GM12873 (cell line): ENCODE data around the gene MRNIP.

Experiments
- CTCF ChIP-seq: IDR thresholded peaks from 2 replicates; pipeline ENCODE4 v1.5.1; 2012; ENCODE audit warnings: low read depth, mild to moderate bottlenecking, moderate library complexity, low read length, control low read depth; ENCODE audit not compliant: insufficient read depth; ENCODE audit errors: missing control alignments

MRNIP gene

DNA sequence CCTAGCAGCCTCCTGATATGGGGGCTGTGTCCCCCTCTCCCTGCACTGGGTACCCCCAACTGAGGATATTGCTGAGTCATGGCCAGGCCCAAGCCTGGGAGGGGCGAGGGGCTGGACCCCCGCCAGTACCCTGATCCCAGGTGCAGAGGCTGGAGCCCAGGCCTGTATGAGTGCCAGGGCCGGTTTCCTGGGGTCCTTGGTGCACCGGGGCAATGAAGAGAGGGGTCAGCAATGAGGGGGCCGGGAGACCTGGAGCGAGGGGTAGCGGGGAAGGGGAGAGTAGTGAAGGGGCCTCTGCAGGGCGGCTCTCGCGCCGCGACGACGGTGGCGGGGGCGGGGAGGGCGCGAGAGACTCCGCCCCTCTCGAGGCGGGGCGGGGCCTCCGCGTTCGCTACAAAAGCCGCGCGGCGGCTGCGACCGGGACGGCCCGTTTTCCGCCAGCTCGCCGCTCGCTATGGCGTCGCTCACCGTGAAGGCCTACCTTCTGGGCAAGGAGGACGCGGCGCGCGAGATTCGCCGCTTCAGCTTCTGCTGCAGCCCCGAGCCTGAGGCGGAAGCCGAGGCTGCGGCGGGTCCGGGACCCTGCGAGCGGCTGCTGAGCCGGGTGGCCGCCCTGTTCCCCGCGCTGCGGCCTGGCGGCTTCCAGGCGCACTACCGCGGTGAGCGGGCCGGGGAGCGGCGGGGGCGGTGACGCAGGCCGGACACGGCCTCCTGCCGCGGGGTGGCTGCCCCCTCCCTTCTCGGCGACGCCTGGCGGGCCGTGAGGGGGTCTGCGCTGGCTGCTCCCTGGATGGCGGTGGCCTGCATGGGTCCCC lies 37.9 kb downstream of the MRNIP start, which contains the start of gene SQSTM1:
TSS of gene SQSTM1 (plus strand) at position 423 of the 815 bp plus-strand sequence. CDS start at position 455, 32 bp downstream.
- no peak for TF ChIP-seq CTCF

- TF ChIP-seq CTCF, result no peak
Measured at GRCh38 chr5:179820127-179820482, 38.5 kb downstream of the MRNIP start.

DNA sequence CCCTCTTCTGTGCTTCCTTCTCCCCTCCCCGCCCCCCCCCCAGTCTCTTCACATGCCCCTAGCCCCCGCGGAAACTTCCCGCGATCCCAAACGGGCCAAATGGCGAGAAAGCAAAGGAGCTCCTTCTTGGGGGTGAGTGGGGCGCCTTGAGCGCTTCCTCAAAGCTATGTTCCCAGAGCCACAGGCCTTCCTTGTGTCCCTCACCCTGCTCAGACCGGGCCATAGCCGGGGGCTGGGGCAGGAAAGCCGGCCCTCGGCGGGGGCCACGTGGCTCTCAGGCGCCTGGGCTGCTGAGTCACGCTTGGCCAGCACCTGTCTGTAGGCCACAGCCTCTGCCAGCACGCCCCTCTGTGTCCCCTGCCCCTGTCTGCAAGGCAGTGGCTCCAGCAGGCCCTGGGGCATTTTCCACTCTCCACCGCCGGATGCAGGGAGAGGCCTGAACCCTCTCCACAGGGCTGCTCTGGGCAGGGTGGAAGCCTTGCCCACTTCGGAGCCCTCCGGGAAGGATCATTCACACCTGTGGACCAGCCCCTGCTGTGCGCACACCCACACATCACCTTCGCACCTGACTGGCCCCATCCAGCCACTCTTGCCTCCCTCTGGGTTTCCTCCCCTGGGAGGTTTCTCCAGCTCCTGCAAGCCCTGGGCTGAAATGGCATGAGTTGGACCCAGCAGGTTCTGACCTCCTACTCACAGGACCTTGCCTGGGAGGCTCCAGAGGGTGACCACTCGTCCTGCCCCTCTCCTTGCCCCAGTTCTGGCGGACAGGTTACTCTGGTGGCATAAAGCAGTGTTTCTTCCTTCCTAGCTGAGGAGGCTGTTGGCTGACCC lies 39.1 kb downstream of the MRNIP start:
- TF ChIP-seq CTCF, result no peak

GRCh38 chr5:179818746-179819295 lies 39.8 kb downstream of the MRNIP start:
- no peak for TF ChIP-seq CTCF

DNA sequence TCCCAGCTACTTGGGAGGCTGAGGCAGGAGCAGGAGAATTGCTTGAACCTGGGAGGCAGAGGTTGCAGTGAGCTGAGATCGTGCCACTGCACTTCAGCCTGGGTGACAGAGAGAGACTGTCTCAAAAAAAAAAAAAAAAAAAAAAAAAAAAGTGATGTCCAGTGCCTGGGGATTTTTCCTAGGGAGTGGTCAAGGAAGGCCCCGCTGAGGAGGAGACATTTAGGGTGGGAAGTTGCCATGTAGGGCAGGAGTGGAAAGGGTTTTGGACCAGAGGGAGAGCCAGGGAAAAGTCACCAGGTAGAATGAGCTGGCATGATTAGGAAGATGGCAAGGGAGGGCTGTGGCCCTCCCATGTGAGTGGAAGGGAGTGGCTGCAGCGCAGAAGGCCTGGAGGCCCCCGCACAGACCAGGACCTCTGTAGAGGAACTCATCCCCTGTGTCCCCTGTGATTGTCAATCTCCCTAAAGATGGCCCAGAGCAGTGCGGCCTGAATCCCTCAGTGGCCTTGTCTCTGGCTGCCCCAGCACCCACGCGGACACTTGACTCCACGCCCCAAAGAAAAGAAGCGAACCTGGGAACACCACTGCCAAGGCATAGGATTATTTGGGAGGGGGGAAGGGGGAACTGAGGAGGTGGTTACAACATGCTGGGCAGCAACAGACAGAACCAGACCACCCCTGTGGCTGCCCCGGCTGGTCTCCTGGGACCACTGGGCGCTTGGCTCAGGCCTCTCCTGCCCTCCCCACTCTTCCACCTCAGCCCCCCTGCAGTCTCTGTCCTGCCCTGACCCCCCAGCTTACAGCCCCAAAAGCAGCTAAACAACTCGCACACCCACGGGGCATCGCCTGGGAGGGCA lies 40.5 kb downstream of the MRNIP start:
- TF ChIP-seq CTCF, result no peak

GRCh38 chr5:179817470-179817840 lies 41.2 kb downstream of the MRNIP start:
- no peak for TF ChIP-seq CTCF
